ENCODE results near the gene SIGLEC5.

GRCh38 chr19:51599084-51599483 lies 31.1 kb downstream of the SIGLEC5 start:
- TF ChIP-seq CTCF (IDR thresholded peaks at IDR 0.05; ENCODE audit: insufficient read depth, low read length) = no peak
- no peak for TF ChIP-seq POLR2AphosphoS5 (IDR thresholded peaks at IDR 0.05; ENCODE audit: low read depth)
- TF ChIP-seq SPI1 (IDR thresholded peaks at IDR 0.05; ENCODE audit: borderline replicate concordance, low read depth) = no peak
- TF ChIP-seq GABPA (IDR thresholded peaks at IDR 0.05; ENCODE audit: low read depth) = no peak
- TF ChIP-seq REST (IDR thresholded peaks at IDR 0.05; ENCODE audit: insufficient replicate concordance, low read depth) = no peak
